Activated CD4-positive, alpha-beta T cell treated with anti-CD3 and anti-CD28 coated beads, Interleukin-2, amount 50 U/mL, for 16 hours (primary cell): ENCODE measurements around the gene GALNT15.
A peak's percentile ranks its signal among the peaks of the same experiment; 100 is the strongest.

Experiments used
- DNase-seq: peaks from one replicate; pipeline ENCODE4 v3.0.0-alpha.2; 2020

GALNT15 gene

DNA sequence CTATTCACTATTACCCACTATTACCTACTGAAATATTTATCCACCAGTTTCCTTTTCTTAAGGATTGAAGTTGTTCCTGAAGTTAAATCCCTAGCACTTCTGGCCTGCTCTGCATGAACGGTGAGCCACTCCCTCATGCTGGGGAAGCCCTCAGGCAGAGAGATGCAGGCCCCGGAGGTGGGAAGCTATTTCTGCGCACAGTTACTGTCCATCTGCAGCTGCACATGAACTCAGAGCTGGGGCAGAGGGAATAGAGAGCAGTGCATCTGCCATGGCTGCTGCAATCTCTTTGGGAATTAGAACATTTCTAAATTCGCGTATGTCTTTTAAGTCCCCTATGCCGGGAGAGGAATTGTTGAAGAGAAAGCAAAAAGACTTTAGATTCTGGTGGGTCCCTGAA lies 6.3 kb upstream of the GALNT15 start:
- no peak for DNase-seq

DNA sequence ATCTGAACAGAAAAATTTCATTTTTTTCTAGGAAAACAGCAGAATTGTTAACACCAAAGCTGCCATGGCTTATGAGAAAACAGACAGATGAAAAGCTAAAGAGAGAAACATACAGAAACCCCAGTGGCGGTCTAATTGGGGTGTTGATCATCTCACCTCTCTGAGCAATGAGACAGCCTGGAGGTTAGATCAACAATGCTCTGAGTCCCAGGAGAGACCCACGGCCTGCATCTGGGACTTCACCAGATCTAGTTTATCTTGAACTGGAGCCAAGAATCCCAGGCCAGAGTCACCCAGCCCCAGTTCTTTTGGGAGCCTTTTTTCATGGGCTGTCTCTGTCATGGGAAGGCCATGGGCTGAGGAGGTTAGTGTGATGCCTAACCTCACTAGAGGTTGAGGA lies 3.5 kb upstream of the GALNT15 start:
- DNase-seq, result no peak

DNA sequence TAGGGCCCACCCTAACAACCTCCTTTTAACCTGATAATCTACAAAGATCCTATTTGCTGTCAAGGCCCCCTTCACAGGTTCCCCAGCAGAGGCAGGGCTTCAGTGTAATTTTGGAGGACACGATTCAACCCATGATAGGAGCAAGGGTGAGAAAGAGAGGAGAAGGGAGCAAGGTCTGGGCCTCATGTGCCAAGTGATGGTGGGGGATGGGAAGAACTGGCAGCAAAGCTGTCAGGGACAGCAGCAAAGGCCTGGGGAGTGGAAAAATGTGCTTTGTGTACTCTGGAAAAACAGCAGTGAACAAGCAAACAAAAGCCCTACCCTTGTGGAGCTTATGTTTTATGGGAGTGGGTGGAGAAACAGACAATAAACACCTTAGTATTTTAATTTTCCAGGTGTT lies 2.7 kb upstream of the GALNT15 start:
- no peak for DNase-seq

DNA sequence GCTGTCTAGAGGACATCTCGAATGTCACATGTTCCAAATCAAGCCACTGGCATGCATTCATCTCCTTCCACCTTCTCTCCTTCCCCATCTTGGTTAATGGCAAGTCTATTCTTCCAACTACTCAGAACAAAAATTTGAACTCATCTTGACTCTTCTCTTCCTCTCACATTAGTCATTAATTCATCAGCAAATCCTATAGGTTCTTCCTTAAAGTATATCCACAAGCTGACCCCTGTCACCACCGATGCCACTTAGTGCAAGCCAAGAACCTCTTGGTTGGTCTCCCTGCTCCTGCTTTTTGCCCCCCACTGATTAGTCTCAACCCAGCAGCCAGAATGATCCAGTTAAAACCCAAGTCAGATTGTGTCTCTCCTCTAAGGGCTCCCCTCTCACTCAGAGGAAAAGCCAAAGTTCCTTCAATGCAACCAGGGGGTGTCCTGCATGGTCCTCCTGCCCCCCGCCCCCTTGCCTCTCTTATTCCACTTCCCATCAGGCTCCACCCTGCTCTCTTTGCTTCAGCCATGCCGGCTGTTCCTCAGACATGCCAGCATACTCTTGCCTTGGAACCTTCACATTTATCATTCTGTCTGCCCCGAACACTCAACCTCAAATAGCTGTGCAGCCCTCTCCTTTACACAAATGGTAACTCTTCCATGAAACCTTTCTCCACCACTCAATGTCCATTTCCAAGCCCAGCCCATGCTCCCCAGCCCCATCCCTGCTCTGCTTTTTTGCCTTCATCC lies 1.0 kb upstream of the GALNT15 start:
- no peak for DNase-seq

DNA sequence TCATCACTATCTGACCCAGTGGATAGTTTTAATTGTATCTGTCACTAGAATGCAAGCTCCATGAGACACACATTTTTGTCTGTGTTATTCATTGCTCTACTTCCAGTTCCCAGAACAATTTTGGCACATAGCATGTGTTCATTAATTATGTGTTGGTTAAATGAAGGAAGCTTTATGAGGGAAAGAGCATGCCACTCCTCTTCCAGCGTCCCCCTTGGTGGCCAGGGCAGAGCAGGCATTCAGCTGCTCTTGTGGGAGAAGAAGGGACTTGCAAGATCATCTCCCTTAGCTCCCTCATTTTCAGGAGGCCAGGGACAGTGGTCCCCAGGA lies 489 bp upstream of the GALNT15 start:
- no peak for DNase-seq

DNA sequence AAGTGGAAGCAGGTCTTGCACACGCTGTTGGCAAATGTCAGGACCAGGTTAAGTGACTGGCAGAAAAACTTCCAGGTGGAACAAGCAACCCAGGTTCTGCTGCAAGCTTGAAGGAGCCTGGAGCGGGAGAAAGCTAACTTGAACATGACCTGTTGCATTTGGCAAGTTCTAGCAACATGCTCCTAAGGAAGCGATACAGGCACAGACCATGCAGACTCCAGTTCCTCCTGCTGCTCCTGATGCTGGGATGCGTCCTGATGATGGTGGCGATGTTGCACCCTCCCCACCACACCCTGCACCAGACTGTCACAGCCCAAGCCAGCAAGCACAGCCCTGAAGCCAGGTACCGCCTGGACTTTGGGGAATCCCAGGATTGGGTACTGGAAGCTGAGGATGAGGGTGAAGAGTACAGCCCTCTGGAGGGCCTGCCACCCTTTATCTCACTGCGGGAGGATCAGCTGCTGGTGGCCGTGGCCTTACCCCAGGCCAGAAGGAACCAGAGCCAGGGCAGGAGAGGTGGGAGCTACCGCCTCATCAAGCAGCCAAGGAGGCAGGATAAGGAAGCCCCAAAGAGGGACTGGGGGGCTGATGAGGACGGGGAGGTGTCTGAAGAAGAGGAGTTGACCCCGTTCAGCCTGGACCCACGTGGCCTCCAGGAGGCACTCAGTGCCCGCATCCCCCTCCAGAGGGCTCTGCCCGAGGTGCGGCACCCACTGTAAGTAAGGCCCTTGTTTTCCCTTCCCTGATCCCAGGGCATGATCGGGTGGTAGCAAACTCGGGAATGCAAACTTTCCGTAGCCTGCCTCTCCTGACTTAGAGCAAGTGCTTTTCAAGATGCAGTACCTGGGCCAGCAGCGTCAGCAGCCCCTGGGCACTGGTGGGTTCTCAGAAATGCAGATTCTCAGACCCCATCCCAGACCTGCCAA lies 759 bp downstream of the GALNT15 start:
- DNase-seq, result no peak

DNA sequence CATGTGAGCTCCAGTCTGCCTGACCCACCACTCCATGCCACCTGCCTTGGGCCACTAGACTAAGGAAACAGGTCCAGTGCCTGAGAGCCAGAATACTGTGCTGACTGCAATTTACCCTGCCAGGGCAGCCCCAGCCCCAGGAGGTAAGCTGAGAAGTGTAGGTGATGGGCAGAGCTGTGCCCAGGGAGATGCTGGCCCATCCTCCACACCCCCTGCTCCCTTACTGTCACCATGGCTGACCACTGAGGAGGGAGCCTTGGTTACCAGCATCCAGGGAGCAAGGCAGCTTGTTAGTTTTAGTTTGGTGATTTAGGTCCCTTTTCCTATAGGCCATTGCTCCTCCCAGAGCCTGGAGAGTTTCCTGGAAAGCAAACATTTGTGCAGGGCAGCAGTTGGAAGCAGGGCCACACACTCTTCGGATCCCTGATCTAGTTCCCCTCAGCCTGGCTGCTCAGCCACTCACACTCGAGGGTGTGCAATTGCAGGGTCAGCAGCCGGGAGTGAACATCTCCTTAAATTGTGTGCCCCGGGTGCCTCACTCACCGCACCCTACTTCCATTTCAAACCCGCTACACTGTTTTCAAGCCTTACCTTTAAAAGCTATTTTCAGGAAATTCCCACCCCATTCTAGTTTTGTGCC lies 2.0 kb downstream of the GALNT15 start:
- DNase-seq, result no peak

DNA sequence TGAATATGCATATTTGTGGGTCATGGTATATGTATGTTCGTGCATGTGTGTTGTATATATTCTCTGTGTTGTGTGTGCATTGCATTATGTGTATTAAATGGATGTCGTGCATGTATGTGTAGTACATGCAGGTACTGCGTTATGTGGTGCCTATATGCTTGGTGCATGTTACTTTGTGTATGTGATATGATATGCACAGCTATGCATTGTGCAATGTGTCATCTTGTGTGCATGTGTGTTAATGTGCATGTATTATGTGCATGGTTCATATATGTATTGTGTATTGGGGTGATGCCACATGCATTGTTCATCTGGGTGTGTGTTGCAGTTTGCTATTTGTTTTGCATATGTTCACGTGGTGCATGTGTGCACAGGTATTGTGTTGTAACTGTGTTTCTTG lies 2.9 kb downstream of the GALNT15 start:
- no peak for DNase-seq

DNA sequence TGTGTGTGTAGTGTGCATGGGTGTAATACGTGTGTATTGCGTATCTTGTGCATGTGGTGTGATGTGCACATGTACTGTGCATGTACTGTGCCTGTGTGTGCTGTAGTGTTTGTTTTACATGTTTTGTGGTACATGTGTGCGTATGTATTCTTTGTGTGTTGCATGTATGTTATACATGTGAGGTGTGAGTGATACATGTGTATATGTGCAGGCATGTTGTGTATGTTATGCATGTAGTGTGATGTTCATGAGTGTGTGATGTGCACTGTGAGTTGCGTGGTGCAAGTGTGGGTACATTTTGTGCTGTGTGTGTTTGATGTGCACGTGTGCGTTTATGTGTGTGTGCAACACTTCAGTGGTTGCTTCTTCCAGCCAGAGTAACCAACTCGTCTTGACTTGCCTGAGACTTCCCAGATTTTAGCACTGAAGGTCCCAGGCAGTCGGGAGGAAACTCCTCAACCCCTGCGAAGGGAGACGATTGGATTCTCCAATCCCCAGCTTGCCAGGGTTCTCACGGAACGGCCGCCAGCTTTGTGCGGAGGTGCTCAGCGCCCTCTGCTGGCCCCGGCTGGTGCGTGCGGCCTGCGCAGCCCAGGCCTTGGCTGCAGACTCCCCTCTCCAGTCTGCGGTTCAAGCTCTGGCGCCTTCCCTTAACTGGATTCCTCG lies 3.6 kb downstream of the GALNT15 start:
- DNase-seq, result peak; percentile 65

DNA sequence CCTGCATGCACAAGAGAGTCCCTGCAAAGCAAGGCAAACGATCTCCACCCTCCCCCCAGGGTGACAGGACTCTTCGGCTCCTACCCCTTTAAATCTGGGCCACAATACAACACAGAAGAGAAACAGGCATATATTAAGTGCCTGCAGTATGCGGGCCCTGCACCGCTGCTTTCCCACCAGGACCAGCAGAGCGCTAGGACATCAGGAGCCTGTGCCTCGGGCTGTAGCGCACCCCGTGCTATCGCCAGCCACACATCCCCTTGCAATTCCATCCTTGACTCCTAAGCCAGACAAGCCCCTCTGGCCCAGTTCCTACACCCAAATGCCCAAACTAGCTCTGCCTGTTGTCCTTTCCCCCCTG lies 4.1 kb downstream of the GALNT15 start:
- DNase-seq, result no peak

DNA sequence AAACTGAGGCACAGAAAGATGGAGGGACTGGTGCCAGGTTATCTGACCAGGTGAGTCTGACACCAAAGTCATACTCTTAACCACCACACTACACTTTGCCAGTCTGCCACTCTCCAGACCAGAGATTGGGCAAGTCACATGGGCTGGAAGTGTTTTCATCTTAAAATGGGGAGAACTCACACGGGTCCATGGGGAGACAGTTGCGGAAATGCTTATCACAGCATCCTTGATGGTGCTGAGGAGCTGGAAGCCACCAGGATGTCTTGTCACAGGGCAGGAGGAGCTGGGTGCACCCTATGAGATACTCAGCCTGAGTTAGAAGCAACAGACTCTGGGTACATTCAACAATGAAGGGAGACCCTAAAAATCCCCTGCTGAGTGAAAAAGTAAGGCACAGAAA lies 4.8 kb downstream of the GALNT15 start:
- no peak for DNase-seq

DNA sequence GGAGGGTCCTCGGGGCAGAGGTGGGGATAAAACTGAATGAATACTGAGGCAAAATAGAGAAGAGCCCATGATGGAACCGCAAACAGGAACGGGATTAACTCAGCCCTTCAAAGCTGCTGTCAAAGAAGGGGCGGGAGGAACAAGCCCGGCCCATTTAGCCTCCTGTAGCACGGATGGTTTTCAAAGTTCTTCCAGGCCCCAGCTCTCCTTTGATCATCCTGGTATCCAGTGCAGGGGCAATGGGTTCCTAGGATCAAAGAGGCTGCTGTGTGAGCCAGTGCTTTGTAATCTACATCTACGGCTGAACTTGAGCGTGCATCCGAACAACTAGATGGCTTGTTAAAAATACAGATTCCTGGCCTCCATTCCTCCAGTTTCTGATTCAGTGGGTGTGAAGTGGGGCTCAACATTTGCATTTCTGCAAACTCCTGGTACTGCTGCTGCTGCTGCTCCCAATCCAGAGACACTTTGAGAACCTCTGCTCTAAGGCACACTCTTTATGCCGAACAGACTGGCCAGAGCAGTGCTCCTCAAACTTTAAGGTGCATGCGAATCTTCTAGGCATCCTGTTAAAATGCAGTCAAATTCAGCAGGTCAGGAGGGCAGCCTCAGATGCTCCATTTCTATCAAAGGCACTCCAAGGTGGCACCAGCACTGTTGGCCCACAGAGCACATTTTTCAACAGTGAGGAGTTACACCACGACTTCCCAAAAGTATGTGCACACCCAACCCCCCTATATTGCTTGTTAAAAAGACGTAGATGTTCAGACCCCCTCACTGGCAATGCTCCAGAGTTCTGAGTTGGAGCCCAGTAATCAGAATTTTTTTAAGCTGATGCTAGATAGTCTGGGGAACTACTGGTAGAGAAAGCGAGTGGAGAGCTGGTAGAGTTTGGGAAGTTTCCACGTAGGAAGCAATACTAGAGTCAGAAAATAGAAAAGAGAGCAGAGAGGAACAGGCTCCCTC lies 5.6 kb downstream of the GALNT15 start:
- DNase-seq, result no peak

DNA sequence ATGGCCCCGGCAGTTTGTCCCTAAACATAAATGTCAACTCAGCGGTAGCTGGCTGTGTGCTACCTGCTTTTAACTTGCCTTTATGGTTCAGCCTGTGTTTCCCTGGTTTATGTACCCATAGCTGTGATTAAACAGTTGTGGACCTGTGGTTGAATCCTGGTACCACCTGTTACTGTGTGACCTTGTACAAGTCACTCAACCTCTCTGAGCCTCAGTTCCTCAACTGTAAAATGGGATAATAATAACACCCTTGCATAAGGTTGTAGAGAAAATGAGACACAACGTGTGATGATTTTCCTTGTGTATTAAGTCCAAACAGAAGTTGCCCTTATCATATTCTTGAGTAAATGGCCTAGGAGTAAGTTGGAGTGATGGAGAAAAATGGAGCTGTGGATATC lies 6.3 kb downstream of the GALNT15 start:
- no peak for DNase-seq

DNA sequence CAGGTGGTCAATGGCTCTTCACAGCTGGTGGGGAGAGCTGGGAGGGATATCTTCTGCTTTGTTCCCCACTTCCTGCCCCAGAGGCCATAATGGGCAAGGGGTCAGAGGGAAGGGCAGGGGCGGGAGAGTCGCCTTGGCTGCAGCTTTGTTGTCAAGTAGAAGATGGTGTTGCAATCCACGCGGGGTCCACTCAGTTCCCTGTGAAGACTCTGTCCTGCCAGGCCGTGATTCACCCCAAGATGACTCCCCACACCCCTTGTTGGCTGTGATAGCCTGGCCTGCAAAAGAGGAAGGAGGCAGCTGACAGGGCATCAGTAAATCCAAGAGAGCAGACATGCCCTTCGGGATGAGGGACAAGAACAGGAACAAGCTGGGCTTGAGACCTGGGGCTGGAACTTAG lies 6.9 kb downstream of the GALNT15 start:
- DNase-seq, result no peak

DNA sequence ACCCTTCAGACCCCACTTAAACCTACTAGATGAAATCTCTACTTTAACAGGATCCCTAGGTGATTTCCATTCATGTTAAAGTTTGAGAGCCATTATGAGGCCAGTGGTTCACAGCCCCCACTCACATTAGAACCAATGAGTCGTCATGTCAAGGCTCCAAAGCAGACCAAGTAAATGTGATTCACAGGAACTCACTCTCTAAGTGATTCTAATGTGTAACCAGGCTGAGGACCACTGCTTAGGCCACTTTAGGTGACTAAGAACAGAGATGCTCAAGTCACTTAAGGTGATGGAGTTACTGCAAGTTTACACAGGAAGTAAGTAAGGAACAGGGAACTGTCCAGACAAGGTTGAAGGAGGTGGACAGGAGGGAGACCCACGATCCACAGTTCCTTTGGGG lies 7.7 kb downstream of the GALNT15 start:
- DNase-seq, result no peak

DNA sequence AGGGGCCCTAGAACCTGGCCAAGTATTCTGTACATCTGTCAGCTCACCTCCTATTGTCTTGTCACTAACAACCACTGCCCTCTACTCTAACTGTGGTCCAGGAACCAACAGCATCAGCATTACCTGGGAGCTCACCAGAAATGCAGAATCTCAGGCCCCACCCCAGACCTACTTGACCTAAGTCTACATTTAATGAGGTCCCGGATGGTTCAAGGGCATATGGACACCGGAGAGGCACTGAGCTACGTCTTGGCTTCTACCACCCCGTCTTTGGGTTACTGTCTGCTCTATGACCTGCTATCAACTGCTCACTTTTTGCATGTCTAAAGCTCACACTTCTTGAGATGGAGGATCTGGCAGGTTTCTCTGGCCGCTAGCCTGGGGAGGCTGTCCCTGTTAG lies 8.1 kb downstream of the GALNT15 start:
- no peak for DNase-seq

DNA sequence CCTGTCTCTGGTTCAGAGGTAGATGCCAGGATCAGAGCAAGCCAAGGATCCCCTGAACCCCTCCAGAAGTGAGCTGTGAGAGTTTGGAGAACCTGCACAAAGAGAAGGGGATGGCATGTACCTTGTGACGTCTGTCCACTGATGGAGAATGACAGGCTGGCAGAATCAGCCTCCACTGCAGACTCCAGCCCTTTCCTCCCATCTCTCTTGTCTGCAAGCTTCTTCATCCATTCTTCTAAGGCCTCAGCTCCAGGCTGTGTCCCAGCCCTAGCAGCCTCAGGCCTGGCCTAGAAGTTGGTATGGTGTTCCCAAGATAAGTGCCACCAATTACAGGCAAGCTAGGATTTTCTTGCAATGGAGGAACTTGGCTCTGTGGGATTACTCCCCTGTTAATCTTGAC lies 8.6 kb downstream of the GALNT15 start:
- no peak for DNase-seq

DNA sequence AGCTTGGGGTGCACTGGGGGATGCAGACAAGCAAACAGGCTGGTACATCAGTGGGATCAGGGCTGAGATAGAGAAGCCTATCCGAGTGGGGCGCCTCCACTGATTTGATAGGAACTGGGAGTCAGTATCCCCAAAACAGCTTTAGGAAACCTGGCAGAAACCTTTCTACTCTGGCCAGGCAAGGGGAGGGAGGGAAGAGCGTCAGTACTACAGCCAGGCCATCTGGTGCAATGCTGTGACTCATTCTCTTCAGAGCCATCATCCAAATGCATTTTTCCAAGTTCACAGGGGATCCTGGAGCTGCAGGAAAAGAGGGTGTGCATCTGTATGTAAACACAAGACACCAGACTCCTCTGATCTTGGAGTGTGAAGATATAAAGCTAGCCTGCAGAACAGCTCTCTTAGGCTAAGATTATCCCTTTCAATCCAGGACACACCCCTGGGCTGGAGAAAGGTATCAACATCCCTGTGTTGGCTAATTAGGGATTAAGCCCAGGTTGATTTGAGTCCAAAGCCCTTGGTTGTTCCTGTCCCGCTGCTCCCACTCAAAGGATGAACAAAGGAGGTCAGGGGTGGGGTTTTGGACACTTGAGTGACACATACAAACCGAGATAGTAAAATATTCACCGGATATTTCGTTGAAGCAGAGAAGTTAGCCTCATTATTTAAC lies 9.3 kb downstream of the GALNT15 start:
- no peak for DNase-seq

DNA sequence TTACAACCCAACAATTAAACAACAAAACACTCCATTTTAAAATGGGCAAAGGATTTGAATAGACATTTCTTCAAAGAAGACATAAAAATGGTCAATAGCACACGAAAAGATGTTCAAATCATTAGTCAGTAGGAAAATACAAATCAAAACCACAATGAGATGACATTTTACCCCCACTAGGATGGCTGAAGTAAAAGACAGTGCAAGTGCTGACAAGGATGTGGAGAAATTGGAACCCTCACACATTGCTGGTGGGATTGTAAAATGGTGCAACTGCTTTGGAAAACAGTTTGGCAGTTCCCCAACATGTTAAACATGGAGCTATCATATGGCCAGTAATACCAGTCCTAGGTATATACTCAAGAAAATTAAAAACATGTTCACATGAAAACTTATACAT lies 11.6 kb downstream of the GALNT15 start:
- DNase-seq, result no peak

DNA sequence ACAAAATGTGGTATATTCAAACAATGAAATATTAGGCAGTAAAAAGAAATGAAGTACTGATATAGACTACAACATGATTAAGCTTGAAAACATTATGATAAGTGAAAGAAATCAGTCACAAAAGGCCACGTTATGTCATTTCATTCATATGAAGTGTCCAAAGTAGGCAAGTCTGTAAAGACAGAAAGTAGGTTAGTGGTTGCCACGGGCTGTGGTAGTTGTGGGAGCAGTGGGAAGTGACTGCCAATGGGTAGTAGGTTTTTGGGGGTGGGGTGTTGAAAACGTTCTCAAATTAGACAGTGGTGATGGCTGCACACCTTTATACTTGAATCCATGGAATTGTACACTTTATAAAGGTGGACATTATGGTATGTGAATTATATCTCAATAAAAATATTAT lies 12.1 kb downstream of the GALNT15 start:
- DNase-seq, result peak; percentile 15

DNA sequence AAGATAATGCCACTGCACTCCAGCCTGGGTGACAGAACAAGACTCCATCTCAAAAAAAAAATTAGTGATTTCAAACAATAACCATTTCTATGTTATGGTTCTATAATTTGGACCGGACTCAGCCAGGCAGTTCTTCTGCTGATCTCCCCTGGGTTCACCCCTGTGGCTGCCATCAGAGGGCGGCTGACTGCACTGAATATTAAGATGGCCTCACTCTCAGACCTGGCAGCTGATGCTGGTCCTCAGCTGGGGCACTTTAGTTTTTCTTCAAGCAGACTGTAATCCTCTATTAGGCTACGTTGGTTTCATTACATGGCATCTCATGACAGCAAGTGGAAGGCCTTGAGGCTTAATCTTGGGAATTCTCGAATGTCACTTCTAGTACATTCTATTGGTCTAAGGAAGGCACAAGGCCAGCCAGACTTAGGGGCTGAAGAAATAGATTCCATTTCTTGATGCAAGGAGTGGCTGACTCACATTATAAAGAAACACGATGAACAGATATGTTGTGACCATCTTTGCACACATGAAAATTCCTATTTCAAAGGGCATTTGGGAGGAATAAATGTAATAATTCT lies 12.8 kb downstream of the GALNT15 start:
- DNase-seq, result no peak
